Neural cell (in vitro differentiated cells): ENCODE measurements around the gene DALRD3.

Experiments
- CTCF ChIP-seq: fragments of 450-650 bp; IDR thresholded peaks from 2 replicates; pipeline ENCODE4 v1.5.1; 2014; ENCODE audit warnings: antibody characterized with exemption, mild to moderate bottlenecking, moderate library complexity; ENCODE audit not compliant: poor library complexity, severe bottlenecking
- EP300 ChIP-seq: fragments of 450-650 bp; conservative IDR thresholded peaks from 2 replicates; pipeline ENCODE4 v1.6.1; 2014; ENCODE audit warnings: antibody characterized with exemption, mild to moderate bottlenecking, moderate library complexity; ENCODE audit not compliant: poor library complexity, severe bottlenecking
- EZH2 ChIP-seq: fragments of 200-600, 300-800 bp; shearing (Covaris generic), sonication (generic); IDR thresholded peaks from 2 replicates; pipeline ENCODE4 v1.6.1; 2014; ENCODE audit warnings: antibody characterized with exemption, low read length, borderline replicate concordance, mild to moderate bottlenecking; ENCODE audit not compliant: insufficient read depth, poor library complexity, severe bottlenecking
- POLR2AphosphoS5 ChIP-seq: IDR thresholded peaks from 2 replicates; pipeline ENCODE4 v1.6.1; 2012
- RAD21 ChIP-seq: fragments of 450-650 bp; conservative IDR thresholded peaks from 2 replicates; pipeline ENCODE4 v1.6.1; 2014; ENCODE audit warnings: antibody characterized with exemption, mild to moderate bottlenecking, moderate library complexity
- REST ChIP-seq: IDR thresholded peaks from 2 replicates; pipeline ENCODE4 v1.6.1; 2012; ENCODE audit warnings: borderline replicate concordance
- SMC3 ChIP-seq: fragments of 450-650 bp; conservative IDR thresholded peaks from 2 replicates; pipeline ENCODE4 v1.6.1; 2014; ENCODE audit warnings: antibody characterized with exemption, mild to moderate bottlenecking, moderate library complexity; ENCODE audit not compliant: poor library complexity
- TAF1 ChIP-seq: IDR thresholded peaks from 2 replicates; pipeline ENCODE4 v1.6.1; 2012; ENCODE audit warnings: low read depth

- TF ChIP-seq CTCF = no peak
- no peak for TF ChIP-seq EP300
- TF ChIP-seq EZH2 = no peak
- TF ChIP-seq POLR2AphosphoS5 = no peak
- TF ChIP-seq REST = no peak
- TF ChIP-seq SMC3 = no peak
- no peak for TF ChIP-seq TAF1
- TF ChIP-seq RAD21 = no peak
Measured at GRCh38 chr3:49057268-49057667, 38.9 kb upstream of the DALRD3 start.
